NCI-H128 (cell line): ENCODE measurements around the gene DNAJC28.
A peak's percentile ranks its signal among the peaks of the same experiment; 100 is the strongest.
"Not testable (repeated sequence)": the region's sequence is repeated elsewhere in the genome, so short reads cannot be mapped to it uniquely, and the experiment has no call there.

Experiments
- DNase-seq: peaks from one replicate; lab custom pipeline; 2025; ENCODE audit not compliant: unreplicated experiment; lab: John Stamatoyannopoulos, UW

The DNAJC28 gene

GRCh38 chr21:33491373-33492102 lies at the start of gene DNAJC28:
Gene DNAJC28 (minus strand): TSS chr21:33491716. CDS start chr21:33489393, 2,323 bp downstream.
- DNase-seq, result peak; percentile 97

GRCh38 chr21:33541105-33541711 lies 49.7 kb upstream of the DNAJC28 start:
- DNase-seq, result no peak

- DNase-seq, result no peak
These were observed 49.2 kb upstream of the DNAJC28 start for GRCh38 chr21:33540711-33541104.

GRCh38 chr21:33539616-33540015 lies 48.1 kb upstream of the DNAJC28 start:
- DNase-seq, result no peak

- no peak for DNase-seq
These were observed 45.7 kb upstream of the DNAJC28 start for GRCh38 chr21:33537212-33537611.

- no peak for DNase-seq
These were observed 39.5 kb upstream of the DNAJC28 start for GRCh38 chr21:33531007-33531406.

GRCh38 chr21:33522953-33523349 lies 31.4 kb upstream of the DNAJC28 start:
- DNase-seq, result no peak

GRCh38 chr21:33522297-33522952 lies 30.9 kb upstream of the DNAJC28 start:
- no peak for DNase-seq

- DNase-seq, result no peak
These were observed 27.4 kb upstream of the DNAJC28 start for GRCh38 chr21:33518899-33519298.

- DNase-seq, result no peak
These were observed 22.7 kb upstream of the DNAJC28 start for GRCh38 chr21:33514229-33514628.

- no peak for DNase-seq
These were observed 21.0 kb upstream of the DNAJC28 start for GRCh38 chr21:33512481-33512880.

GRCh38 chr21:33511639-33512038 lies 20.1 kb upstream of the DNAJC28 start:
- no peak for DNase-seq

- no peak for DNase-seq
These were observed 19.3 kb upstream of the DNAJC28 start for GRCh38 chr21:33510826-33511225.

- DNase-seq, result not testable (repeated sequence)
These were observed 15.5 kb upstream of the DNAJC28 start for GRCh38 chr21:33507003-33507402.

- DNase-seq, result no peak
These were observed 14.3 kb upstream of the DNAJC28 start for GRCh38 chr21:33505833-33506232.

GRCh38 chr21:33496345-33496744 lies 4.8 kb upstream of the DNAJC28 start:
- DNase-seq, result no peak

- DNase-seq, result no peak
These were observed 4.2 kb upstream of the DNAJC28 start for GRCh38 chr21:33495743-33496142.

- DNase-seq, result no peak
These were observed 2.2 kb upstream of the DNAJC28 start for GRCh38 chr21:33493756-33494155.

GRCh38 chr21:33492571-33492970 lies 1.1 kb upstream of the DNAJC28 start:
- no peak for DNase-seq

- no peak for DNase-seq
These were observed 534 bp downstream of the DNAJC28 start for GRCh38 chr21:33490991-33491372.

GRCh38 chr21:33488936-33489335 lies 2.6 kb downstream of the DNAJC28 start:
- no peak for DNase-seq

- no peak for DNase-seq
These were observed 3.5 kb downstream of the DNAJC28 start for GRCh38 chr21:33487996-33488395.
